ENCODE data around the gene OR4D2.

- TF ChIP-seq CTCF (IDR thresholded peaks at IDR 0.05) (no peak), POLR2A (IDR thresholded peaks at IDR 0.05) (no peak)
Measured at GRCh38 chr17:58121925-58122324, 44.9 kb upstream of the OR4D2 start.
